ENCODE data around the gene COA4.

Gene COA4

DNA sequence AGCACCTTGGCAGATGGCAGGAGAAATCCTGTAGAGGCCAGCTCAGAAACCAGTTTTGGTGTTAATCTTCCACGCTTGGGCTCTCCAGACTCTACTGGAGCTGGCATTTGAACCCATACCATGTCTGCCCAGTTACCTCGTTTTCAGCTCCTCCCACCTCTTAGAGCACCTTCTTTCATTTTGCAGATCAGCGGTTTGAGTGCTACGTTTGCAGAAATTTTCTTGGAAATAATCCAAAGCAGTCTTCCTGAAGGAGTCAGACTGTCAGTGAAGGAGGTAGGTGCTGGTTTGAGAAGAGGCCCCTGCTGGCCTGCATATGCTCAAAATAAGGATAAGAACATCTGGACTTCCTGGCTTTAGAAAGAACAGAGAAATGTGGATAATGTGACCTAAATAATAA, 13.7 kb downstream of the COA4 start:
- no peak for DNase-seq

GRCh38 chr11:73860202-73860601, 16.4 kb downstream of the COA4 start:
- DNase-seq = no peak

DNA sequence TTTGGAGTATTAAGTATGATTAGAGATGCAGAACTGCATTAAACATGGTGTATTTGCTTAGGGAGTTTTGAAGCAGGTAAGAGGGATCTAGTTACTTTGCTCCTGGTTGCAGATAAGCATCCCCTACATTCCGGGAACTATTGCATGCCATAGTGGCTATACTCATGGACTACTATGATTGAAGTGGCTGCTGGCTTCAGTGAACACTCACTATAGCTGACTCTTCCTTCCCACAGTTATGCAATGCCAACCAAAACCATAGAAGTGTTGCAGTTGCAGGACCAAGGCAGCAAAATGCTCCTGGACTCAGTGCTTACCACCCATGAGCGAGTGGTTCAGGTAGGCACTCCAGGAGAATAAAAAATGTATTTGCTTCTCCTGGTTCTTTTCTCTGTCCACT, 17.0 kb downstream of the COA4 start:
- DNase-seq = no peak

GRCh38 chr11:73856031-73856567, 20.5 kb downstream of the COA4 start:
- DNase-seq = no peak

DNA sequence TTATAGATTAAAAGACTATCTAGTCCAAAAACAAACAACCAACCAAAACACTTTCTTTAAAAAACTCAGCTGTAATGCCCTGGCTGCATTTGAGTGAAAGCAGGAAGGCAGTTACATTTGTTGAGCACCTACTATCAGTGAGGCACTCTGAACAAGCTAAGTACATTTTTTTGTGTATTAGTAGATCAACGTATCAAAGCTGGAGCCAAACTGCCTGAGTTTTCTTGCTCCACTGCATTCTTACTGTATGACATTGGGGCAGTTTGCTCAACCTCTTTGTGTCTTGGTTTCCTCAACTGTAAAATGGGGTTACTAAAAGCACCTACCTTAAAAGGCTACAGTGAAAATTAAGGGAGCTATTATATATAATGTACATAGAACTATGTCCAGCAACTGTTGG, 22.0 kb downstream of the COA4 start:
- DNase-seq = no peak

- no peak for DNase-seq
These were observed 24.6 kb downstream of the COA4 start for GRCh38 chr11:73852049-73852448.

- DNase-seq = no peak
These were observed 25.4 kb downstream of the COA4 start for GRCh38 chr11:73851046-73851764.

DNA sequence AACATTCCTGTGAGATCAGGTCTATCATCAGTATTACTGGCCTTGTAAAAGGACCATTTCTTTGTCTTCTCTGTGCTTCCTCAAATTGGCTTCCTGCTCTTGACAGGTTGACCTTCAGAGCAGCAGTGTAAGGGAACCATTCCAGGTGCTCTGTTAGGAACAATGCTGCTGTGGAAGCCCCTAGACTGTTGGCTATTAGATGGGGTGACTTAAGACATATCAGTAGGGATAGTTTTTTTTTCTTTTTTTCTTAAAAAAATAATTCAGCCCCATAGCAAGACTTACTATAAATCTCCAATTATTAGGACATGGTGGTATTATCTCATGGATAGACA, 37.6 kb downstream of the COA4 start:
- no peak for DNase-seq

- no peak for DNase-seq
These were observed 38.1 kb downstream of the COA4 start for GRCh38 chr11:73838443-73839122.

- DNase-seq = no peak
These were observed 43.6 kb downstream of the COA4 start for GRCh38 chr11:73833067-73833466.

GRCh38 chr11:73830261-73830660, 46.4 kb downstream of the COA4 start:
- no peak for DNase-seq
